ENCODE results near the gene RAMP3.

Gene RAMP3

GRCh38 chr7:45224832-45225231 lies 67.2 kb downstream of the RAMP3 start:
- DNase-seq = no peak

- no peak for DNase-seq
Measured at GRCh38 chr7:45225311-45225947, 67.8 kb downstream of the RAMP3 start.

DNA sequence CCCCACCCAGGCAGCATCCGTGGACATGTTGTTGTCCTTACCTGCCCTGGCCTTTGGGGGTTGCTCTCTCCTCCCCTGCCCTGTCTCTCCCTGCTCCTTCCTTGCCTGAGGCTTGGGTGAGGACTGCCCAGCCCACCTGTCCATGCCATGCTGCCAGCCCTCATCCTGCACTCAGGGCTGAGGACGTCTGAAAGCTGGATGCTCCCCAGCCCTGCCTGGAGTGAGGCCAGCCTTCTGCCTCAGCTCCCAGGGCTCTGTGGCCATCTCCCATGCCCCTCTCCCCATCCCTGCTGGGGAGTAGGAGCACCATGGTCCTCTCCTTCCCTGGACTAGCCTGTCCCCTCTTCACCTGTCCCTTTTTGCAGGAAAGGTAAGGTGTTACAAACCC lies 68.4 kb downstream of the RAMP3 start:
- DNase-seq = no peak

DNA sequence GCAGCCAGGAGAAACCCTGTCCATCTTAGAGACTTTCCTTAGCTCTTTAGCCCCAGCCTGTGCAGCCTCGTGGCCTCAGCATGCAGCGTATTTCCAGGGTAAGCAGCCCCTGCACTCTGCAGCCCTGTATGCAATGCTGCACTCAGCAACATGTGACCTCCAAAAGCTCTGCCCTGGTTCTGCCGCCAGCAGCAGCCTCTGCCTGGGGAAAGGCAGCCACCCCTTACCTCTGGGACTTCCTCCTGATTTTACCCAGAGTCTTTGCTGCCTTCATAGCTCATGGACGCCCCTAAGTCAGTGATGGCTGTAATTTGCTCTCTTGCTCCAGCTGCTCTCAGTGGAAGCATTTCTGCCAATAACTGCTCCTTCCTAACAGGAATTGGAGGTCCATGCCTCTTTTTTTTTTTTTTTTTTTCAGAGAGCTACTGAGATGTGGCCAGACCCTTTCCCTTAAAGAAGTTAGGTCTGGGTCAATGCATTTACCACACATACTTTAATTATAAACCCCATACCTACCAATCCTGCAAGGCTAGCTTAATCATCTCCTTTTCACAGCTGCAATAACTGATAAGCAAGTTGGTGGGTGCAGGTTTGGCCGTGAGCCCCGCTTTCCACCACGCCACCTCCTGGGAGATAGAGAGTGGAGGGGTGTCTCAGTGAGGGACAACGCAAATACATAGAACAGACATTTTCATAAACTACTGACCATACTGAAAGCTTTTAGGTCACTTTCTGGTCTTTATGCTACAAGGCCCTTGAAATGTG lies 71.7 kb downstream of the RAMP3 start:
- DNase-seq = no peak

GRCh38 chr7:45230083-45230482 lies 72.5 kb downstream of the RAMP3 start:
- DNase-seq = no peak

- DNase-seq = no peak
Measured at GRCh38 chr7:45230611-45231165, 73.1 kb downstream of the RAMP3 start.

DNA sequence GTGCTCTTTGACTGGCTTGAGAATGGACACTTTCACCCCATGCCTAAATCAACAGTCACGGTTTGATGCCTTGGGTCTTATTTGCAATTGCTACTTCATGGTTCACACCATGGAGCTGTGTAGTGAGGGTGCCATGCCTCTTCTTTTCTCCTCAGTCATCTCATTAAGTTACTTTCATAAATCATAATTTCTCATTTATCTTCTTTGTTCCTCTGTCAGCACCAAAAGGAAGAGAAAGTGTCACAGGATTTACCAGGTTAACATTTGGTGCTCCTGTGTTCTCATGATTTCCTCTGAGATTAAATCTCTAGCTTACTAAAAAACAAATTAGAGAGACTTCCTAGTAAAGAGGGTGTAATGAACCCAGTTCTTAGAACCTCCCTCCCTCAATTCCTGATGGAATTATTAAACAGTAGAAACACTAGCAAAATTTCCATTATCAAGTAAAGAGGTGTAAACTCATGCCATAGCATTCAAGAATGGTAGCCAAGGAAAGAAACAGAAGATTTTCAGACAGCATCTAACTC lies 75.7 kb downstream of the RAMP3 start:
- DNase-seq = no peak

All from NCI-H1694 (cell line).